ENCODE measurements around the gene LUC7L2. TPM values are rescaled to one million over a fixed set of nuclear protein-coding genes. Genes with fewer than 3 reads are reported as not detected.

LUC7L2 gene
- total RNA-seq, 1 donor from 2014 or later, result 74.6 TPM

GRCh38 chr7:139430443-139430842 is 70.7 kb downstream of the LUC7L2 start:
- peaks cover 17% of the 10 kb centered on the region for H3K36me3 ChIP-seq
- no peak for TF ChIP-seq CTCF (IDR thresholded peaks at IDR 0.05)
- H3K4me1 ChIP-seq, result peaks cover 11% of the 10 kb centered on the region
- H3K9me3 ChIP-seq, result no peaks in the 10 kb centered on the region
- DNase-seq (no peak), ATAC-seq (no peak)
- H3K27ac ChIP-seq, result no peak overlapping the region
- no peak overlapping the region for H3K4me3 ChIP-seq
- no peaks in the 10 kb centered on the region for H3K27me3 ChIP-seq (ENCODE audit: low read depth)
- intact Hi-C loops (cut with DNase I), result no loop called here

DNA sequence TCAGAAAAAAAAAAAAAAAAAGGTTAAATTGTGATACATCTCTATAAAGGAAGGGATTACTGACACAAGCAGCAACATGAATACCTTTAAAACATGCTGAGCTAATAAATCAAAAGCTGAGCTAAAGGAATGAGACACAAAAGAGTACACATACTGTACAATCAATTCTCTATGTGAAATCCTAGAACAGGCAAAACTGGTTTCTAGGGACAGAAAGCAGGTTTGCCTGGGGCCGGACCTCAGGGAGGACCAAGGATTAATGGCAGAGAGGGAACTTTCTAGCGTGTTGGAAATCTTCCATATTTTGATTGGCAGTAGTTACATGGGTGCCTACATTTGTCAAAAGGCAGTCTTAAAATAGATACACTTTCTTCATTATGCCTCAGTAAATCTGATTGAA is 71.3 kb downstream of the LUC7L2 start:
- DNase-seq (no peak), ATAC-seq (peak; percentile 34 to 38)
- H3K36me3 ChIP-seq, result peaks cover 17% of the 10 kb centered on the region
- intact Hi-C loops (cut with DNase I), result no loop called here
- no peak for TF ChIP-seq CTCF (IDR thresholded peaks at IDR 0.05)
- H3K27ac ChIP-seq, result no peak overlapping the region
- H3K9me3 ChIP-seq, result no peaks in the 10 kb centered on the region
- H3K4me3 ChIP-seq, result no peak overlapping the region
- H3K27me3 ChIP-seq (ENCODE audit: low read depth), result no peaks in the 10 kb centered on the region
- peaks cover 11% of the 10 kb centered on the region for H3K4me1 ChIP-seq

- Histone ChIP-seq H3K9me3 (no peaks in the 10 kb centered on the region), H3K27ac (no peak overlapping the region), H3K4me3 (no peak overlapping the region), H3K36me3 (peaks cover 17% of the 10 kb centered on the region), H3K27me3 (ENCODE audit: low read depth) (no peaks in the 10 kb centered on the region), H3K4me1 (peaks cover 11% of the 10 kb centered on the region)
- intact Hi-C loops (cut with DNase I), result no loop called here
- DNase-seq (no peak), ATAC-seq (no peak)
- TF ChIP-seq CTCF (IDR thresholded peaks at IDR 0.05), result no peak
Measured at GRCh38 chr7:139431459-139431858, 71.8 kb downstream of the LUC7L2 start.

DNA sequence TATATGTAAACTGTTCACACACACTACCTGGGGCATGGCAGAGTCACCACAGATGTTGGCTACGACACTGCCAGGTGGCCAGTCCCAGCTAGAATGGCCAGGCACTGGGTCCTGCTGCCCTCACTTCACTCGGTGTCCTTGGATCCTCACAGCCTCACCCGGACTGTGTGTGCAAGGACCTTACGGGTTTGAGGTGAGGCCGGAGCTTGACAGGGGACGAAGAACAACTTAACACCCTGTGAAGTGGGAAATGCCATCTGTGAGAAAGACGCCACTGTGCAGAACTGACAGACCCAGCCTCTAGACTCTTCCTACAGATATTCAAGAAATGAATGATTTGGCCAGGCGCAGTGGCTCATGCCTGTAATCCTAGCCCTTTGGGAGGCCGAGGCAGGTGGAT is 77.1 kb downstream of the LUC7L2 start:
- H3K4me1 ChIP-seq, result peaks cover 11% of the 10 kb centered on the region
- no peak overlapping the region for H3K27ac ChIP-seq
- H3K9me3 ChIP-seq, result no peaks in the 10 kb centered on the region
- no peak for TF ChIP-seq CTCF (IDR thresholded peaks at IDR 0.05)
- no peaks in the 10 kb centered on the region for H3K27me3 ChIP-seq (ENCODE audit: low read depth)
- H3K4me3 ChIP-seq, result no peak overlapping the region
- intact Hi-C loops (cut with DNase I), result no loop called here
- ATAC-seq, result no peak
- H3K36me3 ChIP-seq, result no peaks in the 10 kb centered on the region
- no peak for DNase-seq

- intact Hi-C loops (cut with DNase I), result no loop called here
- H3K36me3 ChIP-seq, result no peaks in the 10 kb centered on the region
- H3K4me3 ChIP-seq, result no peak overlapping the region
- TF ChIP-seq CTCF (IDR thresholded peaks at IDR 0.05), result no peak
- no peak for DNase-seq
- ATAC-seq, result no peak
- H3K9me3 ChIP-seq, result no peaks in the 10 kb centered on the region
- H3K27me3 ChIP-seq (ENCODE audit: low read depth), result no peaks in the 10 kb centered on the region
- H3K4me1 ChIP-seq, result peaks cover 5% of the 10 kb centered on the region
- H3K27ac ChIP-seq, result no peak overlapping the region
Measured at GRCh38 chr7:139439375-139439774, 79.7 kb downstream of the LUC7L2 start.

GRCh38 chr7:139441961-139442360 is 82.3 kb downstream of the LUC7L2 start:
- ATAC-seq, result no peak
- H3K9me3 ChIP-seq, result no peaks in the 10 kb centered on the region
- no peak overlapping the region for H3K27ac ChIP-seq
- TF ChIP-seq CTCF (IDR thresholded peaks at IDR 0.05), result no peak
- H3K27me3 ChIP-seq (ENCODE audit: low read depth), result no peaks in the 10 kb centered on the region
- H3K4me1 ChIP-seq, result no peaks in the 10 kb centered on the region
- DNase-seq, result no peak
- no peak overlapping the region for H3K4me3 ChIP-seq
- intact Hi-C loops (cut with DNase I), result no loop called here
- H3K36me3 ChIP-seq, result no peaks in the 10 kb centered on the region

Data from lower lobe of right lung (tissue), 2 donors.